Tibial nerve (tissue), 4 donors: ENCODE results near the gene OR51B5.

Experiments used
- CTCF ChIP-seq, 5 experiments: fragments of 200-600 bp in 3 of 5; fragments of 450-650 bp in 2 of 5; sonication (generic) in 3 of 5; IDR thresholded peaks; one replicate each; pipeline ENCODE4 v1.5.1; 2016 to 2019; ENCODE audit warnings: antibody characterized with exemption in 5 of 5, mild to moderate bottlenecking in 3 of 5, moderate library complexity in 2 of 5
- EP300 ChIP-seq, 2 donors: sonication (generic); formaldehyde crosslinking; IDR thresholded peaks; one replicate each; pipeline ENCODE4 v1.6.1; 2017; ENCODE audit warnings: antibody characterized with exemption in 2 of 2, mild to moderate bottlenecking in 1 of 2
- POLR2A ChIP-seq, 2 donors: fragments of 450-650 bp; IDR thresholded peaks; one replicate each; pipeline ENCODE4 v1.6.1; 2017; ENCODE audit warnings: antibody characterized with exemption in 2 of 2, mild to moderate bottlenecking in 2 of 2, moderate library complexity in 2 of 2

- TF ChIP-seq EP300 (IDR thresholded peaks at IDR 0.05) (no peak), CTCF (IDR thresholded peaks at IDR 0.05) (no peak), POLR2A (IDR thresholded peaks at IDR 0.05) (no peak)
Measured at GRCh38 chr11:5293028-5293427, 50.3 kb downstream of the OR51B5 start.
